ENCODE results near the gene NFKBIB.
"Not testable (repeated sequence)": the region's sequence is repeated elsewhere in the genome, so short reads cannot be mapped to it uniquely, and the experiment has no call there.

The NFKBIB gene

DNA sequence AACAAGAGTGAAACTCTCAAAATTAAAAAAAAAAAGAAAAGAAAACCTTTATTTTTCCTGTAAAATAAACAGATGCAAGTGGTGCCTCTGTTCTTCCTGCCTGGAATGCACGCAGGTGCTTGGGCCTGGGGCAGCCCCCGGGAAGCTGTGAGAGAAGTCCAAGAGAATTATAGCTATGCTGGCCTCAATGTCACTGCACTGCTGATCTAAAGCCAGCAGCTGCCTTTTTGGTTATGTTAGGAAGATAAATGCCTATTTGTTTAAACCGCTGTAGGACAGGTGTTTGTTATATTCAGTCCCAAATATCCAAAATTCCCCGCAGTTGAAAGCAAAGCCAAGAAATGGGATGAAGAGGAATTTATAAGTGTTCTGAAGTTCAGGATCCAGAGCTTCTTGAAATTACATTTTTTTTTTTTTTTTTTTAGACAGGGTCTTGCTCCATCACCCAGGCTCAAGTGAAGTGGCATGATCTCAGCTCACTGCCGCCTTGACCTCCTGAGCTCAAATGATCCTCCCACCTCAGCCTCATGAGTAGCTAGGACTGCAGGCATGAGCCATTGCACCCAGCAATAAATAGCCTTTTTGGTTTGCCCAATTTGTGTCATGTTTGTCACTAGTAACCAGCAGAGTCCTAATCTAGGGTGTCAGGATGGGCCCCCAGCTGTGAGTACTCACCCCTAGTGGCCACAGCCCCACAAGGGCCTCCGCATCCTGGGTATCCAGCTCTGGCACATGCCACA is 23.9 kb upstream of the NFKBIB start:
- DNase-seq (ENCODE audit: low read depth in 2 of 2): no peak

DNA sequence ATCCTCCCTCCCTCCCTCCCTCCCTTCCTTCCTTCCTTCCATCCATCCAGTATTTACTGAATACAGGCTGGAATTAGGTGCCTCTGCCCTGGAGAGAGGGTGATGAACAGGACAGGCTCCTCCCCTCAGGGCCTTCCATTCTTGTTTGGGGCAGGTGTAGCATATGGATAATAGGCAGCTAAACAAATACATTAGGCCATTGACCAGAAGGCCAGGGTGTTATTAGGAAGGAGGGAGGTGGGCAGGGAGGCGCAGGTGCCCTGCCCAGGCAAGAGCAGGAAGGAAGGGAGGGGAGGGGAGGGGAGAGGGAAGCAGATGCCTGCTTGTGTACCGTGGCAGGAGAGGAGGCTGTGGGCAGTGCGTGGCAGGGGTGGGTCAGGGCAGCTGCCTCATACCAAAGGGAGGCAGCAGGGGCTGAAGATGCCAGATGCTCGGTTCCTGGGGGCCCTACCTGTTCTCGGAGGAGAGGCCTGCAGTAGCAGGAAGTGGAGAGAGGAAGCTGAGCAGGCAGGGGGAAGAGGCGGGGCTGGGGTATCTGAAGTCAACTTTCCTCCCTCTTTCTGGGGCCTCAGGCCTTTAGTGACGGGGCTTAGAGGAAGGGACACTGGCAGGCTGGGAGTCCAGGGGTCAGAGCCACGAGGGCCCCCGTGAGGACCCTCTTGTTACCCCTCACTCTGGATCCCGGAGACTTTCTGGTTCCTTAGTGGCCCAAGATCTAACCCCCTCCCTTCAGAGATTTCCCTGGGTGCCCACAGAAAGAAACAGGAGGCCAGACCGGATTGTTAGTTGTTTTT is 21.8 kb upstream of the NFKBIB start, which contains the start of gene RINL:
Gene RINL (minus strand): TSS at position 495 of the 794 bp plus-strand sequence. CDS start 1,533 bp downstream, outside the sequence.
- peak; percentile 34 to 43 for DNase-seq (ENCODE audit: low read depth in 2 of 2)

DNA sequence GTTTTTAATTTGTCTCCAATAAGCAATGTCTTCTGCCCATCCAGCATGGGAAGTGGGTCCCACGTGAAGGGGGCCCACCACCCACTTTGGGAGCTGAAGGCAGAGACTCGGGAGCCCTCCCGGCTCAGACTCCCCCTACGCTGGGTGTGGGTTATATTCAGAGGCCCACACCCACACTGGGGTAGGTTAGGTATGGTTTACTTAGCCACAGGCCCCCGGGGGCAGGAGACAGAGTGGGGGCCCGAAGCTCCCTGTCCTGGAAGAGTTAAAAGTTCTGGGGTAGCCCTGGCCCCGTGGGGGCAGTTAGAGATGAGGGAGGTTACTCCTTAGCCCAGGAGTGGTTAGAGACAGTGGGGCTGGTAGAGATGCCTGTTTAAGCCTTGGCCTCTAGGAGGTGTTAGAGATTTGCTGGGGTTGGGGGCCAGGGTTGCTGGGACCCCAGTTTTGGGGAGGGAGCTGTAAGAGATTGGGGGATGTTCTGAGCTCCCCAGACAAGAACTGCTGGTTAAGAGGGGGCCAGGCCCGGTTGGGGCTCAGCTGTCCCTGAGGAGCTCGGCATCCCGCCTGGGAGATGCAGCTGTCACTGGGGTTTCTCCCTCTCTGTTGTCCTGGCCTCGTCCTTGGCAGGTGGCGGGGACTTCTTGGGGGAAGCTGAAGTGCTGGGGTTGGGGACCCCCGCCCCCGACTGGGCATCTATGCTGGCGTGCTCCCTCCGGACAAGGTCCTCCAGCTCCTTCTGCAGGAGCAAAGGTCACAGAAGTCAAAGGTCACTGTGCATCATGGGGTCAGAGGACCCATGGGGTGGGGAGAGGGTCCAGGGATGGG is 21.0 kb upstream of the NFKBIB start:
- no peak for DNase-seq (ENCODE audit: low read depth in 2 of 2)

DNA sequence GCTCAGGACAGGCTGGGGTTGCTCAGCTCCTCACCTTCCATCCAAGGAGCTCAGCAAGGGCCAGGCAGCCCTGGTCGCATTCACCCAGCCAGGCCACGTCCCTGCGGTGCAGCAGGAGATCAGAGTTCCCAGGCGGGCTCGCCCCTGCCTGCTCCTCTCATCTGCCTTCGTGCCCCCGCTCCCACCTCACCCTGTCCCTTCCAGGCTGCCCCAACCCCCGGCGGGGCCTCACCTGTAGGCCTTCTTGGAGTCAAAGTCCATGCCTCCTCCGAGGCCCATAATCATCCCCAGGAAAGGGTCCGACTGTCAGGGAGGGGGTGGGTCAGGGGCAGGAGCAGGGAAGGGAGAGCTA is 20.4 kb upstream of the NFKBIB start:
- DNase-seq (ENCODE audit: low read depth in 2 of 2): no peak

DNA sequence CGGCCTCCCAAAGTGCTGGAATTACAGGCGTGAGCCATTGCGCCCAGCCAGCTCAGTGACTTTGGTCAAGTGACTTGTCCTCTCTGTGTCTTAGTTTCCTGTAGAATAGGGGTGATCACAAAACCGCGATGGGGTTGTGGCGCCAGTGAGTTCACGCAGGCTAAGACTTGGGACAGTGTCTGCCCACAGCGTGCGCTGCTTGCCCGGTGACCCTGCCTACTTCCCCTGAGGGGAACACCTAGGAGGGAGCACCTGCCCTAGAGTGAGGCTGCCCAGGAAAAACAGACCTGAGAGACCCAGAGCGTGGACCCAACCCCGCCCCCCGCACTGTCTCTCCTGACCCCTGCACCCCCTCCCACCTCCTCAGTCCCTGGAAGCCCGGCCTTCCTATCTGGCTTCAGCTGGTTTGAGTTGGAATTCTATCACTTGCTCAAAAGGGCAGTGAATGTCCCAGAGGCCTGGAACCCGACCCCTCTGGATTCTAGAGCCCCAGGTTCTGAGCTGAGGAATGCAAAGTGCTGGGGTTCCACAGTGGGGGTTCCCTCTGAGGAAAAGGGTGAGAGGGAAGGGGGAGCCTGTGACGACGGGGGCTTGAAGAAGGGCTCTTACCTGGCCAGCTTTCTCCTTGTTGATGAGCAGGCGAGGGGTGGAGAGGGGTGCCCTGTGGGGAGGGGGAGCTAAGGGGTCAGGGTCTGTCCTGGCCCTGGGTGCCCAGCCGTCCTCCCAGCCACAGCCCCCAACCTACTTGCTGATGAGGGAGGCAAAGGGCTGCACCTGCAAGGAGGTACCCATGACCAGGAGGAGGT is 19.5 kb upstream of the NFKBIB start:
- DNase-seq (ENCODE audit: low read depth in 2 of 2): no peak

DNA sequence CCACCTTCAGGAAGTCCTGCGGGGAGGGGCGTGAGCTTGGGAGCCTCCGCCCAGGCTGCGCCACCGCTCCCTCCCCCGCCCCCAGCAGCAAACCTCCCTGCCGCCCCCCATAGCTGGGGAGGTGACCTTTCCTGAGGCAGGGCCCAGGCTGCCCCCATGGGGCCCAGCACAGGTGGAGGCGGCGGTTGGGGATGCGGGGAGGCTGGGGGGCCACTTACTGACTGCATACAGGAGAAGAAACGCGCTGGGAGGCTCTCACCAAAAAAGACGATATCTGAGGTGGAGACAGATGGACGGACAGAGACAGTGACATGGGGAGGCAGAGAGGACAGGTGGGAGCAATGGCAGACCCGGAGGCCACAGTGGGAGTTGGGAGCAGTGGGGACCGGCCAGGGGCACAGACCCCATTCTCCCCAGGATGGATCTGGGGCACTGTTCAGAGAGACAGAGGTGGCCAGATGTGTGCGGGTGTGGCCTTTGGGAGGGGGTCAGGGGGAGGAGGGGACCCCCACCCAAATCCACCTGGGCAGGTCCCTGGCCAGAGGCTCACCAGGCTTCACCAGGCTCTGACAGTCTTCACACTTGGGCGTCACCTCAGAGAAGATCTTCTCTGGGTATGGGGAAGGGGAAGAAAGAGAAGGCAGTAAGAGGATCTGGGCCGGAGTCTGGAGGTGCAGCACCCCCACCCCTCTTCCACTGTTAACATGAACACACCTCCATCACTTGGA is 18.7 kb upstream of the NFKBIB start:
- no peak for DNase-seq (ENCODE audit: low read depth in 2 of 2)

- no peak for DNase-seq (ENCODE audit: low read depth in 2 of 2)
Measured at GRCh38 chr19:38883286-38883685, 16.5 kb upstream of the NFKBIB start.

DNA sequence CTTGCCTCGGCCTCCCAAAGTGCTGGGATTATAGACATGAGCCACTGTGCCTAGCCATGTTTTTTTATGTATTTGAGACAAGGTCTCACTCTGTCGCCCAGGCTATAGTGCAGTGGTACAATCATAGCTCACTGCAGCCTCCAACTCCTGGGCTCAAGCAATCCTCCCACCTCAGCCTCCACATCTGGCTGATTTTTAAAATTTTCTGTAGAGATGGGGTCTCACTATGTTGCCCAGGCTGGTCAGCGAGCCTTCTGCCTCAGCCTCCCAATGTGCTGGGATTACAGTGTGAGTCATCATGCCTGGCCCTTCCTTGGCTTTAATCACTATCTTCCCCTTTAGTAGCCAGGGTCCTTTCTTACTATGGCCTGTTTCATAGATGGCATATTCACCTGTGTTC is 15.1 kb upstream of the NFKBIB start:
- DNase-seq (ENCODE audit: low read depth in 2 of 2): not testable (repeated sequence)

DNA sequence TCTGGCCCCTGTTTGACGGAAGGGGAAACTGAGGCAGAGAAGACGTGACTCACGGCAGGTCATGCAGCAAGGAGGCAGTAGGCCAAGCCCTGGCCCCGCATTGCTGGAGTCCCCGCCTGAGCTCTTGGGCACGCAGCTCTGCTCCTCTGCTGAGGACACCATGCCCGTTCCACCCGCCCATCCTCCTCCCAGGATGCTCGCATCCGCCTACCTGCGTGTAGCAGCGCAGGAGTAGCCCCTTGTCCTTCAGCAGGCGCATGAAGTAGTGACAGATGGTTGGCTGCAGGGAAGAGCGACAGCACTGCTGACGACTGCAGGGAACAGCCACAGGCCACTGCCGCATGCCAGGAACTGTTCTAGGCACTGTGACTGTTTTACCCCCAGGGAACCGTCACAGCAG is 10.9 kb upstream of the NFKBIB start:
- no peak for DNase-seq (ENCODE audit: low read depth in 2 of 2)

- no peak for DNase-seq (ENCODE audit: low read depth in 2 of 2)
Measured at GRCh38 chr19:38889803-38890202, 10.0 kb upstream of the NFKBIB start.

- DNase-seq (ENCODE audit: low read depth in 2 of 2): no peak
Measured at GRCh38 chr19:38890686-38891085, 9.1 kb upstream of the NFKBIB start.

- no peak for DNase-seq (ENCODE audit: low read depth in 2 of 2)
Measured at GRCh38 chr19:38891771-38892170, 8.0 kb upstream of the NFKBIB start.

DNA sequence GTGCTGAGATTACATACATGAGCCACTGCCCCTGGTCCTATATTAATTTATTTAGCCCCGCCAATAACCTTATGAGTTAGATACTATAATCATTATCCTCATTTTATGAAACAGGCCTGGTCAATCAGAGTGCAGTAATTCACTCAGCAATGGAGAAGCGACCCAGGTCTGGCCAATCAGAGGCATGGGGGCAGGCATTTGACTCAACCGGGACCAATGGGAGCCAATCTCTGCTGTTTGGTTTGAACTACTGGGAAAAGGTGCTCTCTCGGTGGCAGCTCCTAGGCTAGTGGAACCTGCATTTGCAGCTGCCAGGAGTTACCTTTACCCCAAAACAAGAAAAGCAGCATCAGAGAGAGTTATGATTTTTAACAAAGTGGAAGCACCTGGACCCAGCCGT is 6.9 kb upstream of the NFKBIB start:
- no peak for DNase-seq (ENCODE audit: low read depth in 2 of 2)

- no peak for DNase-seq (ENCODE audit: low read depth in 2 of 2)
Measured at GRCh38 chr19:38893341-38893771, 6.4 kb upstream of the NFKBIB start.

GRCh38 chr19:38894968-38895367 is 4.8 kb upstream of the NFKBIB start:
- DNase-seq (ENCODE audit: low read depth in 2 of 2): no peak

GRCh38 chr19:38898788-38899446 is 852 bp upstream of the NFKBIB start:
- DNase-seq (ENCODE audit: low read depth in 2 of 2): no peak

DNA sequence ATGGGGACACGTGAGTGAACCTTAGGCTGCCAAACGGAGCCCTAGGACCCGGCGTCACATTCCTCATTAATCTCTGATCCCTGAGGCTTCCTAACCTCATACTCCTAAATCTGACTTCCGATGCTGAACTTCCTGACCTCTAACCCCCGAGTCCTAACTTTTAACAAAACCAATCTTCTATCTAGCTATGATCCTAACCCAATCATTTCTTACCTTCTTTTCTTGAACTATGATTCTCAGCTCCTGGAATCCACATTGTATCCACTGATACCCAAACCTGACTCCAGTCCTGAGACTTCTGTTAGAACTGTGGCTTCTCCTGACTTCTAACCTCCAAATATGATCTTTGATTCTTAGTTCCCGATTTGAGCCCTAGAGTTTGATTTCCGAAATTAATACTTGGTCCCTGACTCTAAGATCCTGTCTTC is 447 bp downstream of the NFKBIB start:
- no peak for DNase-seq (ENCODE audit: low read depth in 2 of 2)

- DNase-seq (ENCODE audit: low read depth in 2 of 2): no peak
Measured at GRCh38 chr19:38900743-38901190, 998 bp downstream of the NFKBIB start.

GRCh38 chr19:38901683-38902082 is 1.9 kb downstream of the NFKBIB start:
- DNase-seq (ENCODE audit: low read depth in 2 of 2): no peak

All from stimulated activated CD8-positive, alpha-beta memory T cell treated with anti-CD3 and anti-CD28 coated beads, Interleukin-7, amount 100 ng/mL, for 1 hour (primary cell).